Esophagus muscularis mucosa (tissue), 4 donors: ENCODE data around the gene DDX21.

Experiments used
- CTCF ChIP-seq, 3 experiments: fragments of 200-600 bp in 2 of 3; fragments of 450-650 bp in 1 of 3; sonication (generic) in 2 of 3; IDR thresholded peaks; one replicate each; pipeline ENCODE4 v1.5.1; 2017 to 2019; ENCODE audit warnings: antibody characterized with exemption in 3 of 3, mild to moderate bottlenecking in 2 of 3, moderate library complexity in 1 of 3
- EP300 ChIP-seq: sonication (generic); formaldehyde crosslinking; IDR thresholded peaks from one replicate; pipeline ENCODE4 v1.6.1; 2017; ENCODE audit warnings: antibody characterized with exemption
- POLR2A ChIP-seq: fragments of 450-650 bp; IDR thresholded peaks from one replicate; pipeline ENCODE4 v1.6.1; 2017; ENCODE audit warnings: antibody characterized with exemption, moderate library complexity, mild to moderate bottlenecking, low read depth

GRCh38 chr10:68963151-68963550 lies 7.2 kb downstream of the DDX21 start:
- no peak for TF ChIP-seq CTCF (IDR thresholded peaks at IDR 0.05)
- no peak for TF ChIP-seq POLR2A
- TF ChIP-seq EP300, result no peak
